ENCODE measurements around the gene ZNF648. TPM values are rescaled to one million over a fixed set of nuclear protein-coding genes. Genes with fewer than 3 reads are reported as not detected.

The ZNF648 gene
- total and polyA plus RNA-seq, 9 donors = 0.12 to 2.4 (median 0.73) TPM

- Histone ChIP-seq H3K27me3 (no peaks in the 10 kb centered on the region), H3K9me3 (no peaks in the 10 kb centered on the region), H3K27ac (no peak overlapping the region), H3K36me3 (no peaks in the 10 kb centered on the region), H3K4me1 (ENCODE audit: insufficient read depth) (no peaks in the 10 kb centered on the region), H3K4me3 (no peak overlapping the region)
- intact Hi-C loops (cut with DNase I) = no loop called here
- 22 to 34% (median 31%) methylated on average over 5 of the region's 5 CpGs for WGBS, 3 donors
- no peak for DNase-seq
- TF ChIP-seq POLR2A (IDR thresholded peaks at IDR 0.05) (no peak), CTCF (IDR thresholded peaks at IDR 0.05) (no peak), EP300 (IDR thresholded peaks at IDR 0.05) (no peak)
Measured at GRCh38 chr1:182092336-182092735, 30.8 kb upstream of the ZNF648 start.

GRCh38 chr1:182091083-182091482 lies 29.6 kb upstream of the ZNF648 start:
- WGBS, 3 donors = 91 to 97% (median 96%) methylated on average over 2 of the region's 2 CpGs
- Histone ChIP-seq H3K27me3 (no peaks in the 10 kb centered on the region), H3K9me3 (no peaks in the 10 kb centered on the region), H3K4me3 (no peak overlapping the region), H3K27ac (no peak overlapping the region), H3K4me1 (ENCODE audit: insufficient read depth) (no peaks in the 10 kb centered on the region), H3K36me3 (no peaks in the 10 kb centered on the region)
- TF ChIP-seq POLR2A (IDR thresholded peaks at IDR 0.05) (no peak), CTCF (IDR thresholded peaks at IDR 0.05) (no peak), EP300 (IDR thresholded peaks at IDR 0.05) (no peak)
- intact Hi-C loops (cut with DNase I) = no loop called here
- DNase-seq = no peak

- TF ChIP-seq CTCF (IDR thresholded peaks at IDR 0.05) (no peak), POLR2A (IDR thresholded peaks at IDR 0.05) (no peak), EP300 (IDR thresholded peaks at IDR 0.05) (no peak)
- Histone ChIP-seq H3K27ac (no peak overlapping the region), H3K9me3 (no peaks in the 10 kb centered on the region), H3K27me3 (no peaks in the 10 kb centered on the region), H3K4me3 (no peak overlapping the region), H3K36me3 (no peaks in the 10 kb centered on the region), H3K4me1 (ENCODE audit: insufficient read depth) (peaks cover 2% of the 10 kb centered on the region)
- intact Hi-C loops (cut with DNase I) = loop anchor here (5.0 to 10.0 kb wide), 8 partner anchors 44 to 699 kb away; partner anchors contain the start of genes NPL (in 3 of the 4), RNASEL (in 2 of the 4), CACNA1E (in 1 of the 4) and GLUL (in 1 of the 4)
- WGBS, 3 donors = 79 to 92% (median 79%) methylated on average over 6 of the region's 6 CpGs
- DNase-seq = no peak
Measured at GRCh38 chr1:182087719-182088350, 26.3 kb upstream of the ZNF648 start.

GRCh38 chr1:182087304-182087703 lies 25.8 kb upstream of the ZNF648 start:
- TF ChIP-seq CTCF (IDR thresholded peaks at IDR 0.05) (no peak), POLR2A (IDR thresholded peaks at IDR 0.05) (no peak), EP300 (IDR thresholded peaks at IDR 0.05) (no peak)
- peaks cover 2% of the 10 kb centered on the region for H3K4me1 ChIP-seq (ENCODE audit: insufficient read depth)
- no peaks in the 10 kb centered on the region for H3K27me3 ChIP-seq
- H3K4me3 ChIP-seq = no peak overlapping the region
- WGBS, 3 donors = 91 to 97% (median 92%) methylated on average over 2 of the region's 2 CpGs
- H3K27ac ChIP-seq = no peak overlapping the region
- no peaks in the 10 kb centered on the region for H3K9me3 ChIP-seq
- intact Hi-C loops (cut with DNase I) = loop anchor here (5.0 to 10.0 kb wide), 8 partner anchors 45 to 700 kb away; partner anchors contain the start of genes NPL (in 3 of the 4), RNASEL (in 2 of the 4), CACNA1E (in 1 of the 4) and GLUL (in 1 of the 4)
- no peaks in the 10 kb centered on the region for H3K36me3 ChIP-seq
- no peak for DNase-seq

Measured in ovary (tissue), 9 donors.